ENCODE measurements around the gene TECTA.

The TECTA gene

DNA sequence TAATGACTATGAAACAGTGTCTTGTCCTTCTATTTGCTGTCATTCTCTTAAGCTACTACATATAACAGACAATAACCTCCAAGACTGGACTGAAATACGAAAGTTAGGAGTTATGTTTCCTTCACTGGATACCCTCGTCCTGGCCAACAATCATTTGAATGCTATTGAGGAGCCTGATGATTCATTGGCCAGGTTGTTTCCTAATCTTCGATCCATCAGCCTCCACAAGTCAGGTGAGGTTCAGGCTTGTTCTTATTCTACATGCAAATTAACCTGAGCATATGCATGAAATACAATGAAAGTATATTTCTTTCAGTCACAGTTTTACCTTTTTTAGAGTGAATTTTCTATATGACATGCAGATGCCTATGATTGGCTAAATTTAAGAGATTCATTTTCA is 46.0 kb upstream of the TECTA start:
- Histone ChIP-seq H3K36me3 (ENCODE audit: control insufficient read depth, low read length) (peaks cover 36% of the 10 kb centered on the region), H4K20me1 (ENCODE audit: control insufficient read depth, insufficient read depth, low read depth, low read length) (no peaks in the 10 kb centered on the region), H3F3A (ENCODE audit: control insufficient read depth, insufficient read depth) (no peaks in the 10 kb centered on the region), H3K9me2 (replicated peaks; ENCODE audit: control insufficient read depth, low read length) (no peaks in the 10 kb centered on the region), H3K4me2 (ENCODE audit: low read length) (no peak overlapping the region), H3K4me1 (ENCODE audit: control insufficient read depth, low read length) (no peaks in the 10 kb centered on the region), H3K27ac (ENCODE audit: low read depth, low read length) (no peak overlapping the region), H3K79me2 (ENCODE audit: control insufficient read depth, low read length) (no peaks in the 10 kb centered on the region), H3K9me3 (ENCODE audit: control insufficient read depth, insufficient read depth, low read length) (no peaks in the 10 kb centered on the region), H3K27me3 (ENCODE audit: control insufficient read depth, low read length) (no peaks in the 10 kb centered on the region), H3K4me3 (ENCODE audit: low read length) (no peak overlapping the region)
- TF ChIP-seq, protein P1, sequence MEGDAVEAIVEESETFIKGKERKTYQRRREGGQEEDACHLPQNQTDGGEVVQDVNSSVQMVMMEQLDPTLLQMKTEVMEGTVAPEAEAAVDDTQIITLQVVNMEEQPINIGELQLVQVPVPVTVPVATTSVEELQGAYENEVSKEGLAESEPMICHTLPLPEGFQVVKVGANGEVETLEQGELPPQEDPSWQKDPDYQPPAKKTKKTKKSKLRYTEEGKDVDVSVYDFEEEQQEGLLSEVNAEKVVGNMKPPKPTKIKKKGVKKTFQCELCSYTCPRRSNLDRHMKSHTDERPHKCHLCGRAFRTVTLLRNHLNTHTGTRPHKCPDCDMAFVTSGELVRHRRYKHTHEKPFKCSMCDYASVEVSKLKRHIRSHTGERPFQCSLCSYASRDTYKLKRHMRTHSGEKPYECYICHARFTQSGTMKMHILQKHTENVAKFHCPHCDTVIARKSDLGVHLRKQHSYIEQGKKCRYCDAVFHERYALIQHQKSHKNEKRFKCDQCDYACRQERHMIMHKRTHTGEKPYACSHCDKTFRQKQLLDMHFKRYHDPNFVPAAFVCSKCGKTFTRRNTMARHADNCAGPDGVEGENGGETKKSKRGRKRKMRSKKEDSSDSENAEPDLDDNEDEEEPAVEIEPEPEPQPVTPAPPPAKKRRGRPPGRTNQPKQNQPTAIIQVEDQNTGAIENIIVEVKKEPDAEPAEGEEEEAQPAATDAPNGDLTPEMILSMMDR (IDR thresholded peaks at IDR 0.05; ENCODE audit: low read depth, low read length, poor library complexity, severe bottlenecking) = no peak
- TF ChIP-seq EZH2phosphoT487 (IDR thresholded peaks at IDR 0.05; ENCODE audit: borderline replicate concordance, low read length) = no peak

DNA sequence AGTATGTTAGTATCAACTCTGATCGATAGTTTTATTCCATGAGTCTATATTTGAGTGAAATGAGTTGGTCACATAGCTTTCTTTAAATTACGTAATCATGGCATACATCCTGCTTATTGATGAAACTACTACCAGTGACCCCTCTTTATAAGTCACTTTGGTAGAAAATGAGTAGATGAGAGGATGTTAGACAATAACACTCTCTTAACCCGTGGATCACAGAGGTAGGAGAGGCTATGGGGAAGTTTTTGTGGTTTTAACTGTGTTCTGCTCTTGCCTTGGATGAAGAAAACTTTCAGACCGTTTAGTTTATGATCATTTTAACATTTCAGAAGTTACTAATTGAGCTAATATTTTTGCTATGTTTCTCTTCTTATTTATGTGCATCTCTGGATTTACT is 43.1 kb upstream of the TECTA start:
- no peaks in the 10 kb centered on the region for H3K9me3 ChIP-seq (ENCODE audit: control insufficient read depth, insufficient read depth, low read length)

DNA sequence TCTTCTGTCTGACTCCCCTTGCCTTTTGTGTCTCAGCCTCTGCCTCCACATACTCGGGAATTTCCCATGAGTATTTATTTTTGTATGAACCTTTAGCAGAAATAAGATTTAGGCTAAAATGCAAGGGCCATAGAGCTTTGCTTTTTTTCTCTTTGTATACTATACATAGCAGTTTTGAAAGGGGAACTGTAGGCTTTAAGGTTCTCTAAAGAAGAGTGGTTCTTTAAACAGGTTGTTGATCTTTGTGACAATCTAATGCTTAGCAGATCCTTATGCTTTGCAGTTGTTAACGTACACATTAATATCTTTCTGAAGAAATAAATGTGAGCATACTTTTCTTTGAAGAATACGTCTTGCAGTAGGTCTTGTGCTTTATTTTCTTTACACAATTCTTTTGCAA is 42.1 kb upstream of the TECTA start:
- no peaks in the 10 kb centered on the region for H3K79me2 ChIP-seq (ENCODE audit: control insufficient read depth, low read length)
- no peaks in the 10 kb centered on the region for H4K20me1 ChIP-seq (ENCODE audit: control insufficient read depth, insufficient read depth, low read depth, low read length)
- H3K27me3 ChIP-seq (ENCODE audit: control insufficient read depth, low read length) = no peaks in the 10 kb centered on the region
- H3K36me3 ChIP-seq (ENCODE audit: control insufficient read depth, low read length) = peaks cover 36% of the 10 kb centered on the region
- no peaks in the 10 kb centered on the region for H3K9me3 ChIP-seq (ENCODE audit: control insufficient read depth, insufficient read depth, low read length)
- H3F3A ChIP-seq (ENCODE audit: control insufficient read depth, insufficient read depth) = no peaks in the 10 kb centered on the region
- TF ChIP-seq, protein P1 (IDR thresholded peaks at IDR 0.05; ENCODE audit: low read depth, low read length, poor library complexity, severe bottlenecking) = no peak
- no peak for TF ChIP-seq EZH2phosphoT487 (IDR thresholded peaks at IDR 0.05; ENCODE audit: borderline replicate concordance, low read length)
- no peak overlapping the region for H3K4me2 ChIP-seq (ENCODE audit: low read length)
- no peaks in the 10 kb centered on the region for H3K4me1 ChIP-seq (ENCODE audit: control insufficient read depth, low read length)
- no peak overlapping the region for H3K27ac ChIP-seq (ENCODE audit: low read depth, low read length)
- no peak overlapping the region for H3K4me3 ChIP-seq (ENCODE audit: low read length)
- no peaks in the 10 kb centered on the region for H3K9me2 ChIP-seq (replicated peaks; ENCODE audit: control insufficient read depth, low read length)

More for the DNA sequence above, 43.1 kb upstream of the TECTA start:
- Histone ChIP-seq H3K4me1 (ENCODE audit: control insufficient read depth, low read length) (no peaks in the 10 kb centered on the region), H3K27ac (ENCODE audit: low read depth, low read length) (no peak overlapping the region), H3K9me2 (replicated peaks; ENCODE audit: control insufficient read depth, low read length) (no peaks in the 10 kb centered on the region), H3K36me3 (ENCODE audit: control insufficient read depth, low read length) (peaks cover 43% of the 10 kb centered on the region), H3K27me3 (ENCODE audit: control insufficient read depth, low read length) (no peaks in the 10 kb centered on the region), H3F3A (ENCODE audit: control insufficient read depth, insufficient read depth) (no peaks in the 10 kb centered on the region), H3K79me2 (ENCODE audit: control insufficient read depth, low read length) (no peaks in the 10 kb centered on the region), H3K4me2 (ENCODE audit: low read length) (no peak overlapping the region), H4K20me1 (ENCODE audit: control insufficient read depth, insufficient read depth, low read depth, low read length) (no peaks in the 10 kb centered on the region), H3K4me3 (ENCODE audit: low read length) (no peak overlapping the region)
- TF ChIP-seq, protein P1 (IDR thresholded peaks at IDR 0.05; ENCODE audit: low read depth, low read length, poor library complexity, severe bottlenecking) = no peak
- TF ChIP-seq EZH2phosphoT487 (IDR thresholded peaks at IDR 0.05; ENCODE audit: borderline replicate concordance, low read length) = no peak

DNA sequence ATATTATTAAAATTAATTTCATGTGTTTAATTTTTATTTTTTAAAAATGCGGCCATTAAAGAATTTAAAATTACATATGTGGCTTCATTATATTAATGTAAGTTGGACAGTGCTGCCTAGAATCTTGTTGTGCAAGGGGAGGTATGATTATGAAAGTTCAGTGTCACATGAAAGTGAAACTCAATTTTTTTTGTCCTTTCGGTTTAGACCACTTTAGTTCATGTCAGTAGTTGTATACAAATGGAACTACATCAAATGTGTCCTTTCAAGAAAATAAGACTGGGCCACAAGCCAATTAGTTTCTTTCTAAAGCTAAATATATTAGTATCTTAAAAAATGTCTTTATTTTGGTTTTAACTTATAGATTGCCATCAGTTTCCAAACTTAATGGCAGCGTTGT is 41.4 kb upstream of the TECTA start:
- H3K27ac ChIP-seq (ENCODE audit: low read depth, low read length) = no peak overlapping the region
- no peak overlapping the region for H3K4me3 ChIP-seq (ENCODE audit: low read length)
- peaks cover 36% of the 10 kb centered on the region for H3K36me3 ChIP-seq (ENCODE audit: control insufficient read depth, low read length)
- H3K79me2 ChIP-seq (ENCODE audit: control insufficient read depth, low read length) = no peaks in the 10 kb centered on the region
- no peak overlapping the region for H3K4me2 ChIP-seq (ENCODE audit: low read length)
- no peaks in the 10 kb centered on the region for H3K9me2 ChIP-seq (replicated peaks; ENCODE audit: control insufficient read depth, low read length)
- H3K9me3 ChIP-seq (ENCODE audit: control insufficient read depth, insufficient read depth, low read length) = no peaks in the 10 kb centered on the region
- TF ChIP-seq EZH2phosphoT487 (IDR thresholded peaks at IDR 0.05; ENCODE audit: borderline replicate concordance, low read length) = no peak
- TF ChIP-seq, protein P1 (IDR thresholded peaks at IDR 0.05; ENCODE audit: low read depth, low read length, poor library complexity, severe bottlenecking) = no peak
- no peaks in the 10 kb centered on the region for H3K4me1 ChIP-seq (ENCODE audit: control insufficient read depth, low read length)
- no peaks in the 10 kb centered on the region for H4K20me1 ChIP-seq (ENCODE audit: control insufficient read depth, insufficient read depth, low read depth, low read length)
- no peaks in the 10 kb centered on the region for H3F3A ChIP-seq (ENCODE audit: control insufficient read depth, insufficient read depth)
- H3K27me3 ChIP-seq (ENCODE audit: control insufficient read depth, low read length) = no peaks in the 10 kb centered on the region

All from DOHH2 (cell line).